ENCODE measurements around the gene BMP6. TPM values are rescaled to one million over a fixed set of nuclear protein-coding genes. Genes with fewer than 3 reads are reported as not detected.

BMP6 gene
- total RNA-seq, 6 experiments from 2014 or later, result 1.8 to 4.4 (median 2.6) TPM

DNA sequence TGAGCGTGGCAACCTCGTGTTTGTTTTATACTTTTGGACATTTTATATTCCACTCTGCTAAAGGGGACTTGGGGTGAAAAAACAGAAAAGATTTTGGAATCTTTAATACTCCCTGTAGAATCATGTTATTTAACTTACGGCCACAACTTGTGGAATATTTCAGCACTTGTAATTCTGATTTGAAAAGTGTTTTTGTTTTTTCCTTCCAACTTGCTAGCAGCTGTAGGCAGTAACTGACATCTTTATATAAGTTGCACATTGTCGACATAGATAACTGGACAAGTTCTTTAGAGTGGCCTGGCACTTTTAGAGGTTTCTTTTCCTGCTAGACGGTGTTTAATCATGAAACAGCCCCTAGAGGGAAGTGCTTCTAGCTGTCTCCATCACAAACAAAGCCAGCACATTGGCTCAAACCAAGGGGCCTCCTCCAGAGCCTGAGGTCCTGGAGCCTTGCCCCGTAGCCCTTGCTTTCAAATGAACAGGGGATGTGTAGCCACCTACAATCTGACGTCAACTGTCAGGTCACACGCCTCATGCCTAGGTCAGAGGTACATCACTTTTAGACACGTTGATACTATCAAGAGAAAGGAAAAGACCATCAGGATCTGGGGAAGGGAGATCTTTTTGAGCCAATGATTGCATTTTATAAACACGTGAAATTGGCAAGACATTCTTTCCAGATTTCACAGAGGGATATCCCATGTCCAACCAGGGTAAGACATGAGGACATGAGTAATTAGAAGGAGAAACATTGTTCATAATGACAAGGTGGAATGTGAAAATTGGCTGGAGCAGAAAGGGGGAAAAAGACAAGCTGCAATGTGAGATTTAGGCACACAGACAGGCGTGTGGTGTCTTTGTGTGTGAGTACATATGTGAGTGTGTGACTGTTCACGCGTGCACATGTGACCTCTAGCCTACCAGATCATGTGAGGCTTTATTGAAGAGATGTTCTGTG, 92.6 kb downstream of the BMP6 start:
- Histone ChIP-seq H3K9me3 (no peaks in the 10 kb centered on the region), H3K4me3 (no peak overlapping the region), H3K27me3 (no peaks in the 10 kb centered on the region), H3K36me3 (no peaks in the 10 kb centered on the region), H3K27ac (no peak overlapping the region), H3K4me1 (no peaks in the 10 kb centered on the region)
- WGBS (ENCODE audit: insufficient coverage, low coverage, low lambda C conversion rate, missing lambda C conversion rate), result 74% methylated on average over 13 of the region's 13 CpGs
- TF ChIP-seq, protein P1, sequence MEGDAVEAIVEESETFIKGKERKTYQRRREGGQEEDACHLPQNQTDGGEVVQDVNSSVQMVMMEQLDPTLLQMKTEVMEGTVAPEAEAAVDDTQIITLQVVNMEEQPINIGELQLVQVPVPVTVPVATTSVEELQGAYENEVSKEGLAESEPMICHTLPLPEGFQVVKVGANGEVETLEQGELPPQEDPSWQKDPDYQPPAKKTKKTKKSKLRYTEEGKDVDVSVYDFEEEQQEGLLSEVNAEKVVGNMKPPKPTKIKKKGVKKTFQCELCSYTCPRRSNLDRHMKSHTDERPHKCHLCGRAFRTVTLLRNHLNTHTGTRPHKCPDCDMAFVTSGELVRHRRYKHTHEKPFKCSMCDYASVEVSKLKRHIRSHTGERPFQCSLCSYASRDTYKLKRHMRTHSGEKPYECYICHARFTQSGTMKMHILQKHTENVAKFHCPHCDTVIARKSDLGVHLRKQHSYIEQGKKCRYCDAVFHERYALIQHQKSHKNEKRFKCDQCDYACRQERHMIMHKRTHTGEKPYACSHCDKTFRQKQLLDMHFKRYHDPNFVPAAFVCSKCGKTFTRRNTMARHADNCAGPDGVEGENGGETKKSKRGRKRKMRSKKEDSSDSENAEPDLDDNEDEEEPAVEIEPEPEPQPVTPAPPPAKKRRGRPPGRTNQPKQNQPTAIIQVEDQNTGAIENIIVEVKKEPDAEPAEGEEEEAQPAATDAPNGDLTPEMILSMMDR (IDR thresholded peaks at IDR 0.05), result no peak
- TF ChIP-seq POLR2A (IDR thresholded peaks at IDR 0.05), result no peak
- DNase-seq, result no peak
- no peak for ATAC-seq
- intact Hi-C loops (cut with DNase I), result no loop called here

DNA sequence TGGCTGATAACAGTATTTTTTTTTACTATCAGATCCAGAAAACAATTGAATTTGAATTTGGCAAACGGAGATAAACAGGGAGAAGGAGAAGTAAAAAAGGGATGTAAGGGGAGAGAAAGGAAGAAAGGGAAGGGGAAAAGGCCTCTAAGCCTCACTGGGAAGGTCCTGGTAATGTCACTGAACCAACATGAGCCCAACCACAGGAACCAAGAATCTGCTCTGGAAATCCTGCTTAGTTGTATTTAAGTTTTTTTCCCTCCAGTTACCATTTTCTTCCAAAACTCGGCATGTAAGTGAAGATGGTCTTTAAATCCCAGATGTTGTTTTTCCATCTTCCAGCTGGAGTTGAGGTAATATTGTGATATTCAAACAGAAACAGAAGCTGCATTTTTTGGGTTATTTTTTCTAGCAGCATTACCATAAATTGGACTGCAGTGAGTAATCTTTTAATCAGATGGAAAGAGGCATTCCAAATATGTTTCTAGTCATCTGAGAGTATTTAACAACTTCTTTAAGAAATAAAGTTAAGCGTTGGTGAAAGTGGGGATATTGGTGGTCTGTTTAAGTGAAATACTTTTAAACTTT, 93.6 kb downstream of the BMP6 start:
- H3K9me3 ChIP-seq, result no peaks in the 10 kb centered on the region
- no peak for TF ChIP-seq POLR2A (IDR thresholded peaks at IDR 0.05)
- TF ChIP-seq, protein P1 (IDR thresholded peaks at IDR 0.05), result no peak
- WGBS (ENCODE audit: insufficient coverage, low coverage, low lambda C conversion rate, missing lambda C conversion rate), result 57% methylated on average over 3 of the region's 3 CpGs
- H3K4me1 ChIP-seq, result no peaks in the 10 kb centered on the region
- H3K27ac ChIP-seq, result no peak overlapping the region
- DNase-seq (no peak), ATAC-seq (no peak)
- intact Hi-C loops (cut with DNase I), result no loop called here
- H3K27me3 ChIP-seq, result no peaks in the 10 kb centered on the region
- H3K4me3 ChIP-seq, result no peak overlapping the region
- no peaks in the 10 kb centered on the region for H3K36me3 ChIP-seq

DNA sequence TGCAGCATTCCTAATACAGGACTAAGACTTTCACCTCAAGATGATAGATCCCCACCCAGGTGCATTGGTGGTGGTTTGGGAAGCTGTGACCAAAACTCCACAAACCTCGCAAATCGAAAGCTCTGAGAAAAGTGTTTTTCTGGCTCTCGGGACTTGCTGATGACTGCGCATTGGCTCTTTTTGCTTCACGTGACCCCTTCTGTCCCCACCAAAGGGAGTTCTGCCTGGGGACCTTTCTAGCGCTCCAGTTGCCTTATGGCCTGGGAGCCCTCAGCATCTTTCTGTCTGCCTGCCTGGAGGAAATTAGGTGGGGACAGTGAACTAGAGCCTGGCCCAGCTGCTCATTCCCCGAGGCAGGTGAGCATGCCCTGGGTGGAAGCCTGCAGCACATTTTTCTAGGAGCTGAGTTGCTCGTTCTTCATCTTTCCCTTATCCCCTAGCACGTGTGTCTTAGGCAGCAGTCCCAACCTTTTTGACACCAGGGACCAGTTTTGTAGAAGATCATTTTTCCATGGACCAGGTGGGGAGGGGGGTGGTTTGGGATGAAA, 94.5 kb downstream of the BMP6 start:
- H3K36me3 ChIP-seq, result no peaks in the 10 kb centered on the region
- WGBS (ENCODE audit: insufficient coverage, low coverage, low lambda C conversion rate, missing lambda C conversion rate), result 77% methylated on average over 8 of the region's 9 CpGs
- H3K4me1 ChIP-seq, result no peaks in the 10 kb centered on the region
- intact Hi-C loops (cut with DNase I), result no loop called here
- H3K27me3 ChIP-seq, result no peaks in the 10 kb centered on the region
- TF ChIP-seq, protein P1 (IDR thresholded peaks at IDR 0.05), result no peak
- no peak for TF ChIP-seq POLR2A (IDR thresholded peaks at IDR 0.05)
- no peak overlapping the region for H3K4me3 ChIP-seq
- ATAC-seq, result no peak
- no peak overlapping the region for H3K27ac ChIP-seq
- H3K9me3 ChIP-seq, result no peaks in the 10 kb centered on the region
- DNase-seq, result no peak

DNA sequence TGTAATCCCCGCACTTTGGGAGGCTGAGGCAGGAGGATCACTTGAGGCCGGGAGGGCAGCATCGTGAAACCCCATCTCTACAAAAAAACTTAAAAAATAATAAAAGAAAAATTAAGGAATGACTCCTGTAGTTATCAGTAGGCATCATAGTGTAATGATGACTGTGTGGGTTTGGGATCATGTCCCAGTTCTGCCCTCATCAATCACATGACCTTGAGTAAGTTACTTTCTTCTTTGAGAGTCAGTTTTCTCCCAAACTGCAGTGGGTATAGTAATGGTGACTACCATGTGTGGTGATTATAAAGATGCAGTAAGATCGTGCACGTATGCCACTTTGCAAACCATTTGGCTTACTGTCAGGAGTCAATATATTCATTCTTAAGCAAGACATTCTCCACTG, 95.5 kb downstream of the BMP6 start:
- intact Hi-C loops (cut with DNase I), result no loop called here
- WGBS (ENCODE audit: insufficient coverage, low coverage, low lambda C conversion rate, missing lambda C conversion rate), result 56% methylated on average over 3 of the region's 5 CpGs
- no peaks in the 10 kb centered on the region for H3K4me1 ChIP-seq
- H3K4me3 ChIP-seq, result no peak overlapping the region
- no peaks in the 10 kb centered on the region for H3K9me3 ChIP-seq
- no peaks in the 10 kb centered on the region for H3K27me3 ChIP-seq
- no peaks in the 10 kb centered on the region for H3K36me3 ChIP-seq
- TF ChIP-seq, protein P1 (IDR thresholded peaks at IDR 0.05), result no peak
- DNase-seq, result no peak
- ATAC-seq, result no peak
- H3K27ac ChIP-seq, result no peak overlapping the region
